Caki2 (cell line): ENCODE results near the gene ERO1B. TPM values are rescaled to one million over a fixed set of nuclear protein-coding genes. Genes with fewer than 3 reads are reported as not detected.
"Not testable (repeated sequence)": the region's sequence is repeated elsewhere in the genome, so short reads cannot be mapped to it uniquely, and the experiment has no call there.

Experiments used
- DNase-seq: peaks from one replicate; pipeline ENCODE4 v3.0.0-alpha.2; 2015; ENCODE audit warnings: low read depth
- in situ Hi-C: cut with HindIII; loops from 2 replicates; pipeline ENCODE4 v1.10.0; 2016; ENCODE audit warnings: low sequenced_read_pairs, low pct_unique_long_range_greater_than_20kb, mixed read lengths
- total RNA-seq: library from RNA; depleted of rRNA; stranded (reverse); fragments of >200 nt; shearing (Covaris generic); gene quantifications from 2 replicates; pipeline ENCODE4 v1.2.3, GENCODE V29; 2014; ENCODE audit warnings: low replicate concordance

ERO1B gene
- total RNA-seq, 1 experiment from 2014 or later, result 4.1 TPM

DNA sequence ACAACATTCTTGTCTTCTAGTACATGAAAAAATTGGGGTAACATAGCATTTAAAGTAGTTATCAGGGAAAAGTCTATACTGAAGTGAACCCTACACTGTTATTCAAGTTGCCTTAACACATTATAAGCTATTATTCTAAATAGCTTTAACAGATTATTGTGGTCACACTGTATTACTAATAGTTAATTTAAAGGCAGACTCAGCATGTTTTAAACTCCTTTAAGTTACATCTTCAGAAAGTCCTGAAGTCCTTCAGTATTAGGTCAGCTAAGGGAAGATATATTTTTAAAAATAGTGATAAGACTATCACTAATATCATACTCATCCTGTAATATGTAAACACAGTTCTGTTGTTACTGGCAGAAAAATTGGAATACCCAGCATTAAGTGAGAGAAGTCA, 72.0 kb downstream of the ERO1B start:
- in situ Hi-C loops, result no loop called here
- no peak for DNase-seq

DNA sequence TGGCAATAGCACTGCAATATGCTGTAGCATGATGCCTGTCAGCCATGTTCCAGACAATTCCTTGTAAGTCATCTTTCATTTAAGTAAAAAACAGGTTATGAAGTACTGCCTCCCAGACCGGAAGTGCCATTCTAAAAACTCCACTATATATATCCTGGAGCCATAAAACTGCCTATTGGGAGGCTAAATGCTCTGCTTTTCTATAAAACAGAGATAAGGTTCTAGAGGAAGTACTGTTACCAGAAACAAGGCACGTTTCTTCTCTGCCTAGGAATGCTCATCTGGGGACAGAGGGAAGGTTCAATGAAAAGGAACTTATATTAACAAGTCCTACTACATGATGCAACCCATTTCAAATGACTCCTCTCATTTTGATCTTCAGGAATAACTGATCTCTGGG, 72.6 kb downstream of the ERO1B start:
- DNase-seq, result no peak
- in situ Hi-C loops, result no loop called here

DNA sequence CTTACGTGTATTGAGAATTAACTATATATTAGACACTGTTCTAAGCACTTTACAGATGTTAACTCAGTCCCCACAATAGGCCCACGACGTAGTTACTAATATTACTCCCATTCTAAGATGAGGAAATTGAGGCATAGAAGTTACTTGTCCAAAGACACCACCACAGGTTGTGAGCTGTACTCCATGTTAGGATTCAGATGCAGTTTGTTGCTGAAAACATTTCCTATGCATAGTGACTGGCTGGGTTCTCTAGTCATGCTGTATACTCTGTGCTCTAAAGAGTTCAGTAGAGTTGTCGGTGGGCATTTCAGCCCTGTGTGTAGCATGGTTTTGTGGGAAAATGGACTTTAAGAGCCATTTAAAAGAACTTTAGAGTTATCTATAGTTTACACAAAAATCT, 74.2 kb downstream of the ERO1B start:
- in situ Hi-C loops, result no loop called here
- no peak for DNase-seq

DNA sequence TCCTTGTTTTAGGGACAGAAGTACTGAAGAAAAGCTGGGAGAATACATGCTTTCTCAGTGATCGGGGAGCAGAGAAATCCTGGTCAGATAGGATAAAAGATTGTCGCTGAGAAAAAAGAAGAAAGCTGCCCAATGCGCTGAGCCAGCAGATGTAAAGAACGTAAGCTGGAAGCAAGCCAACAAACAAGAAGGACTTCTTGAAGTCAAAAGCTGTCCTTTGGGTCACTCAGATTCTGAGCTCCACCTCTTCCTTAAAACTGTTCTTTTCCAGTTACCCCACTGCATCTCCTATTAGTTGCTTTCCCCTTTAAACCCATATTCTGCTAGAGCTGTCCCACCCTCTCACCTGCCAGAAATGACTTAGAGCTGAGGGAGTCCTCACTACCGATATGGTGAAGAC, 74.6 kb downstream of the ERO1B start:
- in situ Hi-C loops, result no loop called here
- no peak for DNase-seq

DNA sequence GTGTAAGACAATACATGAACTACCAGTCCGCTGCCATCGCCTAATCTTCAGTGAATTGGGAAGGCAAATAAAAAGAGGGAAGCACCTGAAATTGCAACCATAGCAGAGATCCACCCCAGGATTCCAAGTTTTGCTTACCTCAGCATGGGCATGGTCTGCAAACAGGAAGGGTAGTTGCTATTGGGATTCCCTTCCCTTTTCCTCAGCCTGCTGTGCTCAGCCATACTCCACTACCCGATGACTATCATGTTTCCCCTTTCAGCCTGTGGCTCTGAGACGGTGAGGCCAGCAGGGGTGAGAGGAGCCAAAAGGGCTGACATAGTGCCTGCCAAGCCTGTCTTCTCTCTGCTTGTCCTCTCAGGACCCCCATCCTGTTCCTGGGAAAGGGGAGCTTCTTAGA, 75.2 kb downstream of the ERO1B start:
- no peak for DNase-seq
- in situ Hi-C loops, result no loop called here

DNA sequence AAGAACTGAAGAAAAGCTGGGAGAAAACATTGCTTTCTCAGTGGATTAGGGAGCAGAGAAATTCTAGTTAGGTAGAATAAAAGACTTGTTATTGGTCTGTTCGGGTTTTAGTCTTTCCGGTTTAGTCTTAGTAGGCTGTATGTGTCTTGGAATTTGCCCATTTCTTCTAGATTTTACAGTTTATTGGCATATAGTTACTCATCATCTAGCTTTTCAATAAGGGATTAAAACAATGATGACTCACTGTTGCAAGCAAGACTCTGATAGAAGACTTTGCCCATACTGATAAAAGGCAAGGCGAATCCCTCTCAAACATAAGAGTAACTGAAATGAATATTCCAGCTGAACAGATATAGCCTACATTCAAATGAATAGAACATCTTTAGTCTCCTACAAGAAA, 77.1 kb downstream of the ERO1B start:
- no peak for DNase-seq
- in situ Hi-C loops, result no loop called here

DNA sequence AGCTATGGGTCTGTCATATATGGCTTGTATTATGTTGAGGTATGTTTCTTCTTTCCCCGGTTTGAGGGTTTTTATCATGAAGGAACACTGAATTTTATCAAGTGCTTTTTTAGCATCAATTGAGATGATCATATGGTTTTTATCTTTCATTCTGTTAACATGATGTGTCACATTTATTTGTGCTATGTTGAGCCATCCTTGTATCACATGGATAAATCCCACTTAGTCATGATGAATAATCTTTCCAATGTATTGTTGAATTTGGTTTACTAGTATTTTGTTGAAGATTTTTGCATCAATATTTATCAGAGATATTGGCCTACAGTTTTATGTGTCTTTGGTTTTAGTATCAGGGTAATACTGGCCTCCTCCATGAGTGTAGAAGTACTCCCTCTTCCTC, 77.7 kb downstream of the ERO1B start:
- in situ Hi-C loops, result no loop called here
- DNase-seq, result no peak

DNA sequence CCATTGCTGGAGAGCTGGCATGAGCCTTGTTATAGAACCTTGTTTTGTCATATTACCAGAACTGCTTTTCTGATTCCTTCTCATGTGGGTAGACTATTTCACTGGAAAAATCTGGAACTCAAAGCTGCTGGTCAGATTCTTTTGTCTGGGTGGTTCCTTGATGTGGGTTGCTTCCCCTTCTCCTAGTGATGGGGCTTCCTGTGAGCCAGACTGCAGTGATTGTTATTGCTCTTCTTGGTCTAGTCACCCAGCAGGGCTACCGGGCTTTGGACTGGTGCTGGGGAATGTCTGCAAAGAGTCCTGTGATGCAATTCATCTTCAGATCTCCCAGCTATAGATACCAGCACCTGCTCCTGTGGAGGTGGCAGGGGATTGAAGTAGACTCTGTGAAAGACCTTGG, 80.0 kb downstream of the ERO1B start:
- in situ Hi-C loops, result no loop called here

DNA sequence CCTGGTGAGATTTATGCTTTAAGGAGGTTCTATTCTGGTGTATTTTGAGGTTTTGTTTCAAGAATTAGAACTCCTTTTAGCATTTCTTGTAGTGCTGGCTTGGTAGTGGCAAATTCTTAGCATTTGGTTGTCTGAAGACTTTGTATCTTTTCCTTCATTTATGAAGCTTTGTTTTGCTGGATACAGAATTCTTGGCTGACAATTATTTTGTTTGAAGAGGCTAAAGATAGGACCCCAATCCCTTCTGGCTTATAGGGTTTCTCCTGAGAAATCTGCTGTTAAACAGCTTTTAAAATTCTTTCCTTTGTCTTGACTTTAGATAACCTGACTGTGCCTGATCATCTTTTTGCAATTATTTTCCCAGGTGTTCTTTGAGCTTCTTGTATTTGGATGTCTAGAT, 80.8 kb downstream of the ERO1B start:
- in situ Hi-C loops, result no loop called here
- DNase-seq, result no peak

More for the DNA sequence above, 80.0 kb downstream of the ERO1B start:
- no peak for DNase-seq

DNA sequence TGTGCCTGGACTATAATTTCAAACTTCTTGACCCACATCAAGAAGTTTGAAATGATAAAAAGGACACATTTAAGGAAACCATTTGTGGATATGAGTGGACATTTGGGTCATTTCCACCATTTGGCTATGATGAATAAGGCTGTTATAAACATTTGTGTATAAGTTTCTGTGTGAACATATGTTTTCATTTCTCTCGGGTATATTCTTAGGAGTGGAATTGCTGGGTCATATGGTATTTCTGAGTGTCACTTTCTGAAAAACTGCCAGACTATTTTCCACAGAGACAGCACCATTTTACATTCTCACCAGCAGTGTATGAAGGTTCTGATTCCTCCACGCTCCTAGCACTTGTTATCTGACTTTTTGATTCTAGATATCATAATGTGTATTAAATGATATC, 88.6 kb downstream of the ERO1B start:
- in situ Hi-C loops, result no loop called here
- no peak for DNase-seq

DNA sequence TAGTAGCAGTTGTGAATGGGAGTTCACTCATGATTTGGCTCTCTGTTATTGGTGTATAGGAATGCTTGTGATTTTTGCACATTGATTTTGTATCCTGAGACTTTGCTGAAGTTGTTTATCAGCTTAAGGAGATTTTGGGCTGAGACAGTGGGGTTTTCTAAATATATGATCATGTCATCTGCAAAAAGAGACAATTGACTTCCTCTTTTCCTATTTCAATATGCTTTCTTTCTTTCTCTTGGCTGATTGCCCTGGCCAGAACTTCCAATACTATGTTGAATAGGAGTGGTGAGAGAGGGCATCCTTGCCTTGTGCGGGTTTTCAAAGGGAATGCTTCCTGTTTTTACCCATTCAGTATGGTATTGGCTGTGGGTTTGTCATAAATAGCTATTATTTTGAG, 93.7 kb downstream of the ERO1B start:
- in situ Hi-C loops, result not testable (repeated sequence)

DNA sequence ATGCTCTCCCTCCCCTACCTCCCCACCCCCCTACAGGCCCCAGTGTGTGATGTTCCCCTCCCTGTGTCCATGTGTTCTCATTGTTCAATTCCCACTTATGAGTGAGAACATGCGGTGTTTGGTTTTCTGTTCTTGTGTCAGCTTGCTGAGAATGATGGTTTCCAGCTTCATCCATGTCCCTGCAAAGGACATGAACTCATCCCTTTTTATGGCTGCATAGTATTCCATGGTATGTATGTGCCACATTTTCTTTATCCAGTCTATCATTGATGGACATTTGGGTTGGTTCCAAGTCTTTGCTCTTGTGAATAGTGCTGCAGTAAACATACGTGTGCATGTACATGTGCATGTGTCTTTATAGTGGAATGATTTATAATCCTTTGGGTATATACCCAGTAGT, 95.3 kb downstream of the ERO1B start:
- in situ Hi-C loops, DNase-seq: not testable (repeated sequence)

More for the DNA sequence above, 93.7 kb downstream of the ERO1B start:
- not testable (repeated sequence) for DNase-seq

DNA sequence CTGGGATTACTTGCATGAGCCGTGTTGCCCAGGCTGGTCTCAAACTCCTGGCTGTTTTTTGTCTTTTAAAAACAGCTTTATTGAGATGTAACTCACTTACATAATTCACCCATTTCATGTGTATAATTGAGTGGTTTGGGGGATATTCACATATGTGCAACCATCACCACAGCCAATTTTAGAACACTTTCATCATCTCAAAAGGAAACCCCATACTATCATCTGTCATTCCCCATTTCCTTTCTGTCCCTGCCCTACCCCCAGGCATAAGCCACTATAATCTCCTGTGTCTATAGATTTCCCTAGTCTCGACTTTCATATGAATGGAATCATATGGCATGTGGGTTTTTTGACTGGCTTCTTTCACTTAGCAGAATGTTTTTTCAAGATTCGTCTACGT, 96.1 kb downstream of the ERO1B start:
- in situ Hi-C loops, result no loop called here

DNA sequence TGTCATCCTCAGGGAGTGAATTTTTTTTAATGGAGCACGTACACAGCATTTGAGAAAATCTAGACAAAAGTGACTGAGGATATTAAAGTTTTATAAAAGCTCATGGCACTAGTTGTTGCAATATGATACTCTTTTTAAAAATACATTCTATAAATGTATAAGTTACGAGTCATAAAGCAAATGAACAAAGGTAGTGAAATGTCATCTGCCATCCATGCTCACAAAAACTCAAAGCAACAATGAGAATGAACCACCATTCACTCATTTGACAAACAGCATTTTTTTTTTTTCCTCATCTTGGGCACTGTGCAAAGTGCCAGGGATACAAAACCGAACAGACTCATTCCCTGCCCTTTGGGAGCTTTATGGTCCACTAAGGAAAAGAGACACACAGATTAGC, 100.7 kb downstream of the ERO1B start:
- in situ Hi-C loops, result no loop called here
- DNase-seq, result no peak

More for the DNA sequence above, 96.1 kb downstream of the ERO1B start:
- DNase-seq, result no peak

DNA sequence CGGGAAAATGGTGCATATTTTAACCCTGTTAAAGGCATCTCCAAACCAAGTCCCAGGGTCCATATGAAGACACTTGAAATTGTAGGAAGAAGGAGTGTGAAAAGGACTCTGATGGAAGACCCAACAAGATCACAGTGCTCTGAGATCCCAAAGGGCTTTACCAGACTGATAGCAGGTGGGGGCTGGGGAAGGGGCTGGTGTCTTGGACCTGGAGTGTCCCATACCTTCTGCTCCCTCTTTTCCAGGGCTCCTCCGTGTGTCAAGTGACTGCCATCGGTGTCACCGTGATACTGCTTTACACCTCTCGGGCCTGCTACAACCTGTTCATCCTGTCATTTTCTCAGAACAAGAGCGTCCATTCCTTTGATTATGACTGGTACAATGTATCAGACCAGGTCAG, 102.1 kb downstream of the ERO1B start:
- in situ Hi-C loops, result no loop called here
- DNase-seq, result no peak

DNA sequence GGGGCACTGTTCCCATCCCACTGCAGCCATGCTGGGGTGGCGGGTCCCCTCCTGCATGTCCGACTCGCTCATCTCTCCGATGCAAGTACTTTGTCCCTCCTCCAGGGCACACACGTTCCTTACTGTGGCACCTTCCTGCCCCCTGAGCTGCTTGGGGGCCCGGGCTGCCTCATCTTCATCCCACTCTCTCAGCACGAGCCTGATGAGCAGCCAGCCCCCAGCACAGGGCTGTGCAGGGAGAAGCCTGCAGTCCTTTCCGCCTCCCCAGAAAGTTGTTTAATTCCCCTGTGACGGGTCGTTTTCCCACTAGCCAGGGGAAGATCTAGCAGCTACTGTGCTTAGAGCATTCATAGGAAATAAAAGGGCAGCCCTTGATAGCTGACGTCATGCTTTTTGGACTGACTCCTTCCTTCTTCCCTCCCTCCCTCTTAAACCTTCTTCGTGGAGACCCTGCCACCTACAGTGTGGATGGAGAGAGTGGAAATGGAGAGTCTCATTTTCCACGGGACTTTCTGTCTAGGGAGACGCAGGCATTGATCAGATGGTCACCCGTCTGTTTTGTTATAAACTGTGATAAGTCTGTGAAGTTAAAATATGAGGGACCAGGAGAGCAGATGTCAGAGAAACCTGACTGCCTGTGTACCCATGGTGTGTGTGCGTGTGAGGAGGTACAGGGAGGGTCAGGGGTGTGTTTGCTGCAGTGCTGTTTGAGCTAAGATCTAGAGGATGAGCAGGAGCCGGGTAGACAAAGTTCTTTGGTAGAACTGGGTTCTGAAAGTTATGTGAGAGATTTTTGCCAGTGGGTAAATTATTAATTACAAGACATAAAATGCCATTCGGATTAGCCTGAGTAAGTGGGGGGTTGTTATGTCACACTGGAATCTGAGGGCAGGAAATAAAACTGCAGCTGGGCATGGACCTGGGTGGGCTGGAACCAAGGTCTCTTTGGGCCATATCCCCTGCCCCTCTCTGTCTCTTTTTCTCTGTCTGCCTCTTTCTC, 105.1 kb downstream of the ERO1B start:
- in situ Hi-C loops, result no loop called here
- peak; percentile 18 for DNase-seq

DNA sequence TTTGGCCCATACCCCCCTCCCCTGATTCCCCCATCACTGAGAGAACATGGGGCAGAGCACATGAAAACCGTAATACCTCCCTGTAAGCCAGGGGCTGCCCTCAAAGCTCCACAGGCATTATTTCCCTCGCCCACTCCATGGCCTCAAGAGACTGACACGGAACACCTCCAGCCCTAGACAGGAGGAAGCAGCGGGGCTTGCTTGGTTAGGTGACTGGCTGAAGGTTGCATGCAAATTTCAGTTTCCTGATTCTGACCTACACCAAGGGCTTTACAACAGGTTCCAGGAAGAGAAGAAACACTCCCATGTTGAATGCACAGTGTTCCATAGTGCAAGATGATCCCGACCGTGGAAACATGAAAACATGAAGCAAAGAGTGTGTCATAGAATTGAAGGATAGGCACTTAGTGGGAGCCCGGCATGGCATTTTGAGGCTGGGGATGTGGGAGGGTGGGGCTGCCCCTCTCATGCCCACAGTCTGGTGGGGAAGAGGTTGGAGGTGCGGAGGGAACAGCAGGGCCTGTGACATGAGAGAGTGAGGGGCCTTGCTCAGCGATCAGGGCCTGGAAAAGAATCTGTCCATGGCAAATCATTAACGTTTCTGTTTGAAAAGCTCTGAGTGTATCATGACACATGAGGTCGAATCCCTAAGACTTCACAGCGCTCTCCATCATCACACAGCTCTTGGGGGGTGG, 106.0 kb downstream of the ERO1B start:
- in situ Hi-C loops, result no loop called here
- no peak for DNase-seq

DNA sequence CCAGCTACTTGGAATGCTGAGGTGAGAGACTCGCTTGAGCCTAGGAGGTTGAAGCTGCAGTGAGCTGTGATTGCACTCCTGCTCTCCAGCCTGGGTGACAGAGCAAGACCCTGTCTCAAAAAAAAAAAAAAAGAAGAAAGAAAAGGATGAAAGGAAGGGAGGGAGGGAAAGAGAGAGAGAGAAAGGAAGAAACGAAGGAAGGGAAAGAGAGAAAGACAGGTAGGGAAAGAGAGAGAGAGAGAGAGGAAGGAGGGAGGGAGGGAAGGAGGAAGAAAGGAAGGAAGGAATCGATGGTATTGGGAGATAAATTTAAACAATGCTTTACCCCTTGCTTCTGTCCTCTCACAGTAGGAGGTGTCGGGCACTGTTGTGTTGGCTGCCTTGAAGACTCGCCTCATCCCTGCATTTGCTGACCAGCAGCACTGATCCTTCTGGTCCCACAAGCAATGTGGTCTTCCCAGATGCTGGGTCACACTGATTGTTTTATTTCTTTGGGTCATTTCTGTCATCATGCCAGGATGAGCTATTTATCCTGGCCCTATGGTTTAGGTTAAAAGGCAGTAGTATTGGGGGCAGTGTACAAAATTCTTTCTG, 108.5 kb downstream of the ERO1B start:
- no peak for DNase-seq
- in situ Hi-C loops, result no loop called here

DNA sequence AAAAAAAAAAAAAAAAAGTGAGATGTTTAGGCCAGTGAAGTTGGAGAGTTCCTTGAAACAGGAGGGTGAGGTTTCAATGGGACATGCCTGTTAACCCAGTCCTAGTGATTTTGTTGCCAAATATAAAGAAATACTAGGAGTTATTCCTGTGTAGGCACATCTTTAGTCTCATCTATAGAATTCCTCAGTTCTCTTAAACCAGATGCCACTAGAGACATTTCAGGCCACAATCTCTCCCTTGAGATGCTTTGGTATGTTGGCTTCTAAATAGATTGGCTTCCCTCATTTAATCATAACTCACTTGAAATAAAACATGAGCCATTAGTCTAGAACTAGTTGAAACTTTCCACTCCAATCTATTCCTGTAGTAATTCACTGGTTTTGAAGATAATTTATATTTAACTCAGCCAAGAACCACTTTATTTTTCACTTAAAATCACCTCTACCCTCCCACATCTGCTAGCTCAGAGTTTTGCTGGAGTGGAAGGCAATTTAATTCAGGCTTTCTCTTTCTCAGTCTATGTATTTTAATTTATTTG, 109.6 kb downstream of the ERO1B start:
- in situ Hi-C loops, result no loop called here
- DNase-seq, result no peak
